SH-SY5Y (cell line): Measurements from ENCODE around the gene RABGAP1L.

ENCODE experiments used
- GATA2 ChIP-seq: IDR thresholded peaks from 2 replicates; pipeline ENCODE4 v1.6.1; 2011; ENCODE audit warnings: mild to moderate bottlenecking, low read depth, low read length
- GATA3 ChIP-seq: IDR thresholded peaks from 2 replicates; pipeline ENCODE4 v1.6.1; 2011; ENCODE audit warnings: low read depth, mild to moderate bottlenecking, low read length, moderate library complexity

DNA sequence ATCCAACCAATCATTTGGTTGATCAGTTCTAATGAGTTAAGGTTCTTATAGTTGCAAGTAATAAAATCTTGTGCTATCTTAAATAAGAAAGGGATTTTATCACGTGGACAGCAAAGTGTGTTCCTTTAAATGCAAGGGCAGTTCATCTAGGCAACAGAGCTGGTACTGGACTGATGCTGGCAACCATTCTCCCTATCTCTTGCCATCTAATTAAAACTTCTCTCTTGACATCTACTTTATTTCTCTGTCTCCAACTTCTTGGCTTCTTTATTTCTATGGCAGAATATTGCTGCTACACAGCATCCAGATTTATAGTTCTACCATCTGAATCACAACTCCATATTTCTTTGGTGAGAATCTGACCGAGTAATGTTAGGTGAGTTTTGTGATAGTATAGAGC, 725.2 kb downstream of the RABGAP1L start:
- TF ChIP-seq GATA3 (no peak), GATA2 (no peak)
